HG02981 (cell line): ENCODE data around the gene CNOT9.

Experiments
- ATAC-seq: cut with Tn5 transposase; IDR thresholded peaks from one replicate; pipeline ENCODE4 v1.9.1; 2021; ENCODE audit warnings: mild to moderate bottlenecking, moderate library complexity; ENCODE audit not compliant: unreplicated experiment

CNOT9 gene

GRCh38 chr2:218643751-218644310, 75.2 kb downstream of the CNOT9 start:
- no peak for ATAC-seq

DNA sequence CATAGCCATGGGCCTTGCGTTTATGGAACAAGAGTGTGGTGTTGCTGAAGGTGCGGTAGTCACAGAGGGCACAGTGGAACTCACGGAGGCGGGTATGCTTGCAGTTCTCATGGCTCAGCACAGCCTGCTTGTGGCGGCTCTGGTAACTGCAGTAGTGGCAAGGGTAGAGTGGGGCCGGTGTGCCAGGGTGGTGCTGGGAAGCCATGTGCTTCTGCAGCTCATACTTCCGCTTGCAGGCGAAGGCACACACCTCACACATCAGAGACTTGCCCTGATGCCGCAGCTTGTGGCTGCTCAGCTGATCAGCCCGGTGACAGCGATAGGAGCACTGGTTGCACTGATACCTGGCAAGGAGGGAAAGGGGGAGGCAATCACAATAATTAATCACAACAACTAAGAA, 76.1 kb downstream of the CNOT9 start:
- no peak for ATAC-seq

DNA sequence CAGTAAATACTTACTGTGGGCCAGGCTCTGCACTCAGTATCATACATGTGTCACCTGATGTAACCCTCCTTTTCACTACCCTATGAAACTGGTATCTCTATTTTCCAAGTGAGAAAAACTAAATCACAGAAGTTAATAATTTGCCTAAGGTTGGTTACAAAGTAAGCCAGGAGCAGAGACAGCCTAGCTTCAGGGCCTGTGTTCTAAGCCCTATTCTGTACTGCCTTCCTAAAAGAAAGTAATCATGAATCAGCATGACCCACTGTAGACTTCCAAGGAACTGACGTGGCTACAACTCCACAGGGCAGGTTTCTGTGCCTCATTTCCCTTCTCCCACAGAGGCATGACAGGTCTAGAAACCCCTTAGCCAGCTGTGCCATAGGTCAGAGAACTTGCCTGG, 76.5 kb downstream of the CNOT9 start:
- ATAC-seq, result no peak
